ENCODE data around the gene KLHL13. TPM values are rescaled to one million over a fixed set of nuclear protein-coding genes. Genes with fewer than 3 reads are reported as not detected.

KLHL13 gene
- total RNA-seq, 1 experiment from 2014 or later: 0.82 TPM

GRCh38 chrX:117871796-117872195 lies 244.8 kb downstream of the KLHL13 start:
- Histone ChIP-seq H3K4me1 (ENCODE audit: control insufficient read depth, insufficient read depth, low read length) (no peaks in the 10 kb centered on the region), H3K27ac (ENCODE audit: low read length) (no peak overlapping the region), H3K9me3 (ENCODE audit: control insufficient read depth, insufficient read depth, low read depth, low read length) (no peaks in the 10 kb centered on the region), H3K27me3 (ENCODE audit: control insufficient read depth, insufficient read depth, low read length) (no peaks in the 10 kb centered on the region), H3K36me3 (ENCODE audit: control insufficient read depth, insufficient read depth, low read length) (no peaks in the 10 kb centered on the region), H3K4me3 (ENCODE audit: low read depth in 2 of 2, low read length in 2 of 2) (no peak overlapping the region)
- intact Hi-C loops (cut with micrococcal nuclease; ENCODE audit: unreplicated experiment) (no loop called here), in situ Hi-C loops (cut with HindIII; ENCODE audit: low pct_unique_long_range_greater_than_20kb, low sequenced_read_pairs) (no loop called here)
- TF ChIP-seq POLR2AphosphoS5 (IDR thresholded peaks at IDR 0.05; ENCODE audit: low read depth, low read length) (no peak), REST (IDR thresholded peaks at IDR 0.05; ENCODE audit: insufficient read depth in 1 of 2, low read depth in 2 of 2, low read length in 1 of 2) (no peak), CTCF (IDR thresholded peaks at IDR 0.05) (no peak), TCF7L2 (IDR thresholded peaks at IDR 0.05; ENCODE audit: low read depth, low read length) (no peak), SIN3A (IDR thresholded peaks at IDR 0.05; ENCODE audit: borderline replicate concordance, insufficient read depth, low read depth, low read length) (no peak)
- POLR2A ChIA-PET: no interaction called here
- CTCF ChIA-PET: no interaction called here
- DNase-seq (ENCODE audit: low read depth, low spot score) (no peak), ATAC-seq (no peak)
- BruUV-seq (replicated peaks): no TSS peak

- Histone ChIP-seq H3K9me3 (ENCODE audit: control insufficient read depth, insufficient read depth, low read depth, low read length) (no peaks in the 10 kb centered on the region), H3K36me3 (ENCODE audit: control insufficient read depth, insufficient read depth, low read length) (no peaks in the 10 kb centered on the region), H3K27me3 (ENCODE audit: control insufficient read depth, insufficient read depth, low read length) (no peaks in the 10 kb centered on the region), H3K4me1 (ENCODE audit: control insufficient read depth, insufficient read depth, low read length) (no peaks in the 10 kb centered on the region), H3K4me3 (ENCODE audit: low read depth in 2 of 2, low read length in 2 of 2) (no peak overlapping the region), H3K27ac (ENCODE audit: low read length) (no peak overlapping the region)
- CTCF ChIA-PET: no interaction called here
- ATAC-seq: no peak
- in situ Hi-C loops (cut with HindIII; ENCODE audit: low pct_unique_long_range_greater_than_20kb, low sequenced_read_pairs) (no loop called here), intact Hi-C loops (cut with micrococcal nuclease; ENCODE audit: unreplicated experiment) (no loop called here)
- no peak for DNase-seq (ENCODE audit: low read depth, low spot score)
- TF ChIP-seq REST (IDR thresholded peaks at IDR 0.05; ENCODE audit: insufficient read depth in 1 of 2, low read depth in 2 of 2, low read length in 1 of 2): no peak
- TF ChIP-seq POLR2AphosphoS5 (IDR thresholded peaks at IDR 0.05; ENCODE audit: low read depth, low read length): no peak
- no peak for TF ChIP-seq TCF7L2 (IDR thresholded peaks at IDR 0.05; ENCODE audit: low read depth, low read length)
- TF ChIP-seq CTCF (IDR thresholded peaks at IDR 0.05): no peak
- no peak for TF ChIP-seq SIN3A (IDR thresholded peaks at IDR 0.05; ENCODE audit: borderline replicate concordance, insufficient read depth, low read depth, low read length)
- POLR2A ChIA-PET: no interaction called here
- BruUV-seq (replicated peaks): no TSS peak
Measured at GRCh38 chrX:117860517-117860916, 256.1 kb downstream of the KLHL13 start.
